Astrocyte of the spinal cord (primary cell): Measurements from ENCODE around the gene EGR1.
"Not testable (repeated sequence)": the region's sequence is repeated elsewhere in the genome, so short reads cannot be mapped to it uniquely, and the experiment has no call there.

ENCODE experiments used
- DNase-seq: peaks from one replicate; pipeline ENCODE4 v3.0.0; 2011; ENCODE audit warnings: low read depth, low spot score
- H3K4me3 ChIP-seq: 2 replicates; pipeline ENCODE4 v1.5.1; 2011; ENCODE audit warnings: low read depth, mild to moderate bottlenecking, low read length, moderate library complexity
- in situ Hi-C: cut with HindIII; loops from 2 replicates; pipeline ENCODE4 v1.10.0; 2017; ENCODE audit warnings: low sequenced_read_pairs
- TF ChIP-seq, protein P1 (sequence below): IDR thresholded peaks from 2 replicates; pipeline ENCODE4 v1.5.1; 2012; ENCODE audit warnings: low read depth, mild to moderate bottlenecking, low read length, inconsistent platforms

The EGR1 gene

DNA sequence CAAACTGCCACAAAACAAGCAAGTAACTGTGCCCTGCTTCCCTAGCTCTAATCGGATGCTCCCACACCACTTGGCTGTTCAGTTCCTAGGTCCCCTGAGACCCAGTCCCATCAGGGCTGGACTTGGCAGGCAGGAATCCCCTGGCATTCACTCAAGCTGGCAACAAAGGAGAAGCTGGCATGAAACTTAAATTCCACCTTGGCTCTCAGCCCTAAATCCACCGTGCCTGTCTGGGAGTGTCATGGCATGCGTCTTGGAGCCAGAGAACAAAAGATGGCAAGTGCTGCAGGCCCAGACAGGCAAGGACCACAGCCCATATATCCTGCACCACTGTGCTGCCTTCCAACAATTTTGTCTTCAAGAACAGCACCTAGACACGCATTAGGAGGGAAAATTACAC lies 39.5 kb downstream of the EGR1 start:
- no peak for DNase-seq
- TF ChIP-seq, protein P1, sequence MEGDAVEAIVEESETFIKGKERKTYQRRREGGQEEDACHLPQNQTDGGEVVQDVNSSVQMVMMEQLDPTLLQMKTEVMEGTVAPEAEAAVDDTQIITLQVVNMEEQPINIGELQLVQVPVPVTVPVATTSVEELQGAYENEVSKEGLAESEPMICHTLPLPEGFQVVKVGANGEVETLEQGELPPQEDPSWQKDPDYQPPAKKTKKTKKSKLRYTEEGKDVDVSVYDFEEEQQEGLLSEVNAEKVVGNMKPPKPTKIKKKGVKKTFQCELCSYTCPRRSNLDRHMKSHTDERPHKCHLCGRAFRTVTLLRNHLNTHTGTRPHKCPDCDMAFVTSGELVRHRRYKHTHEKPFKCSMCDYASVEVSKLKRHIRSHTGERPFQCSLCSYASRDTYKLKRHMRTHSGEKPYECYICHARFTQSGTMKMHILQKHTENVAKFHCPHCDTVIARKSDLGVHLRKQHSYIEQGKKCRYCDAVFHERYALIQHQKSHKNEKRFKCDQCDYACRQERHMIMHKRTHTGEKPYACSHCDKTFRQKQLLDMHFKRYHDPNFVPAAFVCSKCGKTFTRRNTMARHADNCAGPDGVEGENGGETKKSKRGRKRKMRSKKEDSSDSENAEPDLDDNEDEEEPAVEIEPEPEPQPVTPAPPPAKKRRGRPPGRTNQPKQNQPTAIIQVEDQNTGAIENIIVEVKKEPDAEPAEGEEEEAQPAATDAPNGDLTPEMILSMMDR, result no peak
- in situ Hi-C loops, result no loop called here
- no peak overlapping the region for H3K4me3 ChIP-seq

DNA sequence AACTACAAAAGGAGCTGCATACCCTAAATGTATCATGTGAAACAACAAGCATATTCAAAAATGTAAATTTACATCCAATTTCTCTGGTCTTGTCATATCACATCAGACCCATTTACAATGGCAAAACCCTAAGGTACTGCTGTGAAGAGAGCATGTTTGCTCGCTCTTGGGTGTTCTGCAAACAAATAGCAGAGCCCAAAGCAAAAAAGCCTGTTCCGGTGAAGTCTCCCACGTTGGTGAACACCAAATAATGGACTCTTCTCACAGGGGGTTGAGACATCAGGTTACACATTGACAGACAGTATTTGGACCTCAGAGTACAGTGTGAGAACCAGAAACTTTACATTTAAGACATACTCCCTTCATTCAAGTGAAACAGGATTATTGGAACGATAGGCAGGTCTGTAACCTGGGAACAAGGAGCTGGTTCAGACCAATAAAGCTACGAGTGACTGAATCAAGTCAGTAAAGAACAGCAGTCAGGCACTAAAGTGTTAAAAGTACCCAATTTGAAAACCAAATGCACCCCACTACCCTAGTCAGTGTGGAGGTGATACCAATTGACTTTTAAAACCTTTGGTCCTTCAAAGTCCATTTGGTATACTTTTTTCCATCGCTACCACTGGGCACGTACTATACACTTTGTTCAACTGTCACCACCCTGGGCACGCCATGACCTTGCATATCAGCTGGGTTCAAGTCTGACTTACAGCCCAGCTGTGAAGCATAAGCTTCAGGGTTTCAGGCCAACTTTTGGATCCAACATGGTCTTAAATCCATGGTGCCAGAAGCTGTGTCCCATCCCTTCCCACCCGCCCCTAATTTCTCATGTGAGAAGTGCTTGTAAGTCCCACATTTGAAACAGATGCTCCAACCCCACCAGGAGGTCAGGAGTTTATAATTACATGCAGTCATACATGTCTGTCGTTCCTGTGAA lies 41.4 kb downstream of the EGR1 start:
- in situ Hi-C loops, result no loop called here
- no peak overlapping the region for H3K4me3 ChIP-seq
- DNase-seq, result no peak
- TF ChIP-seq, protein P1, result no peak

DNA sequence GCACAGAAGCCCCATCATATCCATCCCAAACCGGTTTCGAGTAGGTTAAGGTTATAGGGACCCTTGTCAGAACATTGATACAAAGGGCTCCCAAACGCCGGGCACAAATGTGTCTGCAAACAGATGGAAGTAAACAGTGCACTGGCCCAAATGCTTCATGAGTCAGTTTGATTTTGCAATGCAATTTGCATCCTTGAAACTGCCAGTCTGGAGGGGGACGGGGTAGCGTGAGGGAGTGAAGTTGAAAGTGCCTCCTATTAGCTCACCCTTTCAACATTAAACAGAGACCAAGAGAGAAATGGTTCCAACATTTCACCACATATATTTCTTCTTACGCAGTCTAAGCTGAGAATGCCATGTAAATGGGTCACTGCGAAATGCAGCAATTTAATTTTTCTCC lies 42.2 kb downstream of the EGR1 start:
- in situ Hi-C loops, H3K4me3 ChIP-seq, DNase-seq: not testable (repeated sequence)

DNA sequence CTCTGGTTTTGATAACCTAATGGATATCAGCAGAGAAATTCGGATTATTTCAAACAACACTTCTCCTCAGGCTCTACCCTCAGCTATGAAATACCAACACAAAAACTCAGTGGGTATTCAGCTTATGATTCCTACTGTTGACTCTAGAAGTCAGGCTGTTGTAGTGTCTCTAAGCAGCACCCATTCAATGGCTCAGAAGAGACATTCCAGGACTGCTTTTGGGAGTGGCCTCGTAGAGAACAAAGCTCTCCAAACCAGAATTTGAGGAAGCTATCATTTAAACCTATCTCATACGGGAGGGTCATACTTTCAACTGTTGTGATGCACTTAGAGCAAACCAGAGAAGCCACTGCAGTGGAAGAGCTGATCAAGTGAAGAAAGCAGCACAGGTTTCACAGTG lies 43.7 kb downstream of the EGR1 start:
- in situ Hi-C loops, result no loop called here
- DNase-seq, result no peak
- no peak overlapping the region for H3K4me3 ChIP-seq
- TF ChIP-seq, protein P1, result no peak

DNA sequence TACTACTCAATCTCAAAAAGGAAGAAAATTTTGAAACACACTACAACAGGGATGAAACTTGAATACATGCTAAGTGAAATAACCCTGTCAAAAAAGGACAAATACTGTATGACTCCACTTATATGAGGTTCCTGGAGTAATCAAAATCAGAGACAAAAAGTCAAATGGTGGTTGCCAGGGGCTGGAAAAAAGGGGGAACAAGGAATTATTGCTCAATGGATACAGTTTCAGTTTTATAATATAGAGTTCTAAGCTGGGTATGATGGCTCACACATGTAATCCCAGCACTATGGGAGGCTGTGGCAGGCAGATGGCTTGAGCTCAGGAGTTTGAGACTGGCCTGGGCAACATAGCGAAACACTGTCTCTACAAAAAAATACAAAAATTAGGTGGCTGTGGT lies 48.7 kb downstream of the EGR1 start:
- in situ Hi-C loops, result no loop called here
- no peak for DNase-seq
- H3K4me3 ChIP-seq, result no peak overlapping the region
- TF ChIP-seq, protein P1, result no peak

DNA sequence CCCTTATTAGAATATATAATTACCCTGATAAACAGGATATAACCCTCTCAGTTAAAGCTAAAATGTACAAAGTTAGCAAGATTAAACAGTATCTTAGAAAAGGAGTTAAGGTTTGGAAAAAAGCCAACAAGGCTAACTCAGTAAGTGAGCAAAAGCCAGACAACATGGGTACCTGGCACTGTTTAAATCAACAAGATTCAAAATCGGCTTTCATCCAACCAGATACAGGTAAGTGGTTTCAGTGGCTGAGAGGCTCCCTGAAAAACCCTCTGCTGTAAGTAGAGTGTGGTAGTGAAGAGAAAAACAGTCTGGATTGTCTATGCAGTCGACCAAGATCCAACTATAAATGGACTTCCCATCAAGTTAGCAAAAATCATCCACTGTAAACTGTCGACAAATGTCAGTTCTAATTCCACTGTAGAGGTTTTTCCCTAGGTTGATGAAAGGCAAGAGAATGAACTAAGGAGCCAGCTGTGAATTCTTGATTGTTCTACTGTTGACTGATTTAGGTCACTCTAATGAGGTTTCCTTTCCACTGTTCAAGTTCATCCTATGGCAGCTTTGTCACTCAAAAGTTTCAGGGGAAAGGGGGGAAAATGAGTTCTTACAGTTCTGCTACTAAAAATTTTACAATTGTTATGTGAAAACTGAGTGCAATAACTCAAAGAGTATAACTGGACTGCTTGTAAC lies 50.4 kb downstream of the EGR1 start:
- DNase-seq, result no peak
- in situ Hi-C loops, result no loop called here
- TF ChIP-seq, protein P1, result no peak
- no peak overlapping the region for H3K4me3 ChIP-seq

DNA sequence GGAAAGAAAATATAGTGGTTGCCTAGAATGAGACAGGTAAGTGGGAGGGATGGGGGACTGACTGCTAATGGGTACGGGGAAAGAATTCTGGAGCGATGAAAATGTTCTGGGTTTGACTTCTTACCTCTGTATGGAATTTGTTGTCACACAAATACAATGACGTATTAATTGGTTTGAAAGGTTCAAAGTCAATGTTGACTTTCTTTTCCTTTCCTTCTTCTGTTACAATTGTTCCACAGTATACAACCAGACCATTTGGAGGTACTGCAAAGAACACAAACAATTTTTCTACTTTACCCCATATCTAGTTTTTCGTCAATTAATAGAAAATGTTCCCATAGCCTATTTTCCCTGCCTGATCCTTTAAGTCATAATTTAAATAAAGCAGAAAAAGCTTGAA lies 52.2 kb downstream of the EGR1 start:
- DNase-seq, result no peak
- in situ Hi-C loops, result no loop called here
- TF ChIP-seq, protein P1, result no peak
- H3K4me3 ChIP-seq, result no peak overlapping the region
